Activated gamma-delta T cell treated with Interleukin-2 at 50 U/mL for 16 hours (primary cell): ENCODE results near the gene USP32.
"Not testable (repeated sequence)": the region's sequence is repeated elsewhere in the genome, so short reads cannot be mapped to it uniquely, and the experiment has no call there.

Experiments used
- DNase-seq: peaks from one replicate; pipeline ENCODE4 v3.0.0-alpha.2; 2020

The USP32 gene

GRCh38 chr17:60292697-60293096 lies 99.2 kb downstream of the USP32 start:
- no peak for DNase-seq

- DNase-seq, result no peak
These were observed 107.2 kb downstream of the USP32 start for GRCh38 chr17:60284709-60285108.

DNA sequence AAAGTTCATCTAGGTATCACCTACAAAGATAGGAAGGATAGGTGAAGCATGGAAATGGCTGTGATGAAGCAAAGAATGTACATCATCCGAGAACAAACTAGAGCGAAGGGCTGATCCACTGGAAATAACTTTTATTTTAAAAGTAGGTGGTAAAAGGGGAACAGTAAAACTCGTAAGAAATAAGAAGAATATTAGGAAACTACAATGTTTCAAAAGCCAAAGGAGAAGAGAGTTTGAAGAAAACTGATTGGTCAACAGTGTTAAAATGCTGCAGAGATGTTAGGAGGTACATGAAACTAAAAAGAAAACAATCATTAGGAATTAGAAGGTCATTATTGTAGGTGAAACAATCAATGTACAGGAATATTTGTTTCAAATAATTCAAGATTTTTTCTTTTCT lies 108.1 kb downstream of the USP32 start:
- DNase-seq, result no peak

DNA sequence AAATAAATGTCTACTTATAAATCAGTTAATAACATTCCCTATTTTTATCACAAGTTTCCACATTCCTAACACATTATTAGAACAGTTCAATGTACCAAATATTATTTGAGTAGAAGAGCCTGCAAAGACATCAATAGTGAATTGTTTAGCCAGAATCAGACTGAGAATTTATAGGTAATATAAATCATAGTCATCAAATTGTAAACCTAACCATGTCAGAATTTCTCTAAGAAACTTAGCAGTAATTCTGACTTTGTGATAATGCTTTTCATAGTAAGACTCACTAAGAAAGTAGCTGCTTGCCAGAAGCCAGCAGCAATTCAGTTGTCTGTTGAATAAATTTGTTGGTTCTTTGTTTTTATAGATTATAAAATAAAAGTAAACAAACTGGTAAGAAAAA lies 111.3 kb downstream of the USP32 start:
- no peak for DNase-seq

DNA sequence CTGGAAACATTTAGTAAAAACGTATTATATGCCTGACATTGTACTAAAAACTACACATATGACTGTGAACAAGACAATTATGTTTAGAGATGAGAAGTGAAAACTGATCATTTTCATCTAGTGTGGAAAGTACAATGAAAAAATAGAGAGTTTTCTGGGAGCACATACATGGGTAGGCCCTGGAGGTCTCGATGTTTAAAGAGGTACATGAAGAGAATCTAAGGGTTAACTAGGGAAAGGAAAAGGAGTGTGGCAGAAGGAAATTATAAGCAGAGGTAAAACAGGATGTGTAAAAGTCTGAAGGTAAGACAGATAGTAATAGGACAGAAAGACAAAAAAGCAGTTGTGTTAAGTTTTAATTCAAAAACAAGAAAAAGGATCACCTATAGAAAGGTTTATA lies 113.7 kb downstream of the USP32 start:
- no peak for DNase-seq

GRCh38 chr17:60277258-60277657 lies 114.7 kb downstream of the USP32 start:
- DNase-seq, result no peak

- no peak for DNase-seq
These were observed 122.5 kb downstream of the USP32 start for GRCh38 chr17:60269417-60269816.

- no peak for DNase-seq
These were observed 131.4 kb downstream of the USP32 start for GRCh38 chr17:60260540-60260939.

- DNase-seq, result no peak
These were observed 133.6 kb downstream of the USP32 start for GRCh38 chr17:60258313-60258712.

GRCh38 chr17:60256174-60256573 lies 135.8 kb downstream of the USP32 start:
- DNase-seq, result no peak

- no peak for DNase-seq
These were observed 138.9 kb downstream of the USP32 start for GRCh38 chr17:60253048-60253447.

GRCh38 chr17:60252459-60252858 lies 139.5 kb downstream of the USP32 start:
- DNase-seq, result no peak

DNA sequence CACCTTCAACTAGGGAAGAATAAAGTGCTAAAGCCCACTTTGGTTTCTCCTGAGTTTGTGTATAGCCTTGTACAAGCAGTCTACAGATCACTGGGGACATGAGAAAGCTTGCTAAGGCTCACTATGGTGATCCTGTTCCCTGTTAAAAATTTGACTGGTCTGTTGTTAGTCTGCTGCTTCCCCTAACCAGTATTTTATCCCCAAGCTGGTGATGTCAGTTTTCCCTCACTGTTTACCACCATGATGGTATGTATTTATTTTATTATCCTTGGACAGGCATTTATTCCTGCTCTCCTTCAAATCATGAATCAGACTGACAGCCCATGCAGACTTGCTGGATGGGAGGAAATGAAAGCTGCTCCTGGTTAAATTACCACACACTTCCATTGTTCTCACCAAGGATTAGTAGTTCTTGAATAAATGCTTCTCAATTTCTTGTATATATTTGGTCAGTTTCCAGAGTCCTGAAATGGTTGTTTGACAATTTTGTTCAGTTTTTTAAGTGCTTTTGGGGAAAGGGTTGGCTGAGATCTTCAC lies 142.6 kb downstream of the USP32 start:
- no peak for DNase-seq

DNA sequence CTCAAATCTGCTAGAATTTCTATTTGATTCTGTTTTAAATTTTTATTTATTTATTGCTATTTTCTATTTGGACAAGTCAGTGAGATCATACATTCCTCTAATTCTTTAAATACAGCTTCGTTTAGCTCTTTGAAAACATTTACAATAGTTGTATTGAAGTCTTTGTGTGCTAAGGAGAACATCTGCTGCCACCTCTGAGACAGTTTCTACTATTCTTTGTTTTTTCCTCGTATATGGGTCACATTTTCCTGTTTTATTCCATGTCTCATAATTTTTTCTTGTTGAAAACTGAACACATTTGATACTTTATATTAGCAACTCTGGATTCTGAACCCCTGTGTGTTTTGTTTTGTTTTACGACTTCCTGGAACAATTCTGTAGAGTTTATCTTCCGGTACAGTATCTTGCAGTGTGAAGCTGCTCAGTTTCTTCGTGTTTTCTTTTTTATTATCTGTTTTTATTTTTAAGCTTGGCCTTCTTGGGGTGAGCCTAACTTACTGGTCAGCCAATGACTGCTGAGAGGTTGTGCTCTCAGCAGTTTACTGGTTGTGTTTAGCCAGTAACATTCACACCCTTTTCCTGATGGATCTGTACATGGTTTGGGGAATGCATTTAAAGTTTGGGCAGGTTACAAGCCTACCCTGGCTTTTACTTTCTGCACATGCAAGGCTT lies 143.2 kb downstream of the USP32 start:
- DNase-seq, result no peak

DNA sequence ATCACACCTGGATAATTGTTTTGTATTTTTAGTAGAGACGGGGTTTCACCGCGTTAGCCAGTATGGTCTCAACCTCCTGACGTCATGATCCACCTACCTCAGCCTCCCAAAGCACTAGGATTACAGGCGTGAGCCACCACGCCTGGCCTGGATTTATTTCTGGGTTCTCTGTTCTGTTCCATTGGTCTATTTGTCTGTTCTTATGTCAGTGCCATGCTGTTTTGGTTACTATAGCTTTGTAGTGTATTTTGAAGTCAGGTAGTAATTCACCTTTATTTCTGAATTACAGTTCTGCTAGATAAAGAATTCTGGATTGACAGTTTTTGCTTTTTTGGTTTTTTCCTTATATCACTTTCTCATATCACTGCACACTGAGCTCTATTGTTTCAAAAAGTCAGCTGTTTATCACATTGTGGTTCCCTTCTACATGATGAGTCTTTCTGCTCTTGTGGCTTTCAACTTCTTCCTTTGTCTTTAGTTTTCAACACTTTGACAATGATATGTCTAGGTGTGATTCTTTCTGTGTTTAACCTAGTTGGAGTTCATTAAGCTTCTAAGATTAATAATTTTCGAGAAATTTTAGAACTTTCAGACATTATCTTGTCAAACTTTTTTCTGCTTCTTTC lies 144.0 kb downstream of the USP32 start:
- DNase-seq, result no peak

GRCh38 chr17:60244656-60245055 lies 147.3 kb downstream of the USP32 start:
- no peak for DNase-seq

- DNase-seq, result no peak
These were observed 151.6 kb downstream of the USP32 start for GRCh38 chr17:60240290-60240689.

DNA sequence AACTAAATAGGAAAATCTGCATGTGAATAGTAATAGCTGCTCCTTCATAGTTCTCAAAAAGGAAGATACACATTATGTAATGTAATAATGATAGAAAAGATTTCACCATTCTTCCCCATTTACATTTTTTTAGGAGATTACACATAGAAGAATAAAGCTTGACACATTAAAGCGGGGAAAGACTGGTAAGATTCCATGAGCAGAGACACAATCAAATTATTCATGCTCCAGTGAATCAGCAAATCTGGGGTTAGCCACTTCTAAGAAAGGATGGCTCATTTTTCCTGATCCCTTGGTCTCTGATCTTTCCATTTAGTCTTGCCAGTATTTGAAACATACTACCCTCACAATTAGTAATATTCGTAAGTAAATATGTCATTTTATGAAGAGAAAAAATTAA lies 160.2 kb downstream of the USP32 start:
- DNase-seq, result no peak

- DNase-seq, result no peak
These were observed 160.7 kb downstream of the USP32 start for GRCh38 chr17:60231234-60231633.

GRCh38 chr17:60230358-60230757 lies 161.6 kb downstream of the USP32 start:
- DNase-seq, result no peak

GRCh38 chr17:60229188-60229802 lies 162.6 kb downstream of the USP32 start:
- no peak for DNase-seq

DNA sequence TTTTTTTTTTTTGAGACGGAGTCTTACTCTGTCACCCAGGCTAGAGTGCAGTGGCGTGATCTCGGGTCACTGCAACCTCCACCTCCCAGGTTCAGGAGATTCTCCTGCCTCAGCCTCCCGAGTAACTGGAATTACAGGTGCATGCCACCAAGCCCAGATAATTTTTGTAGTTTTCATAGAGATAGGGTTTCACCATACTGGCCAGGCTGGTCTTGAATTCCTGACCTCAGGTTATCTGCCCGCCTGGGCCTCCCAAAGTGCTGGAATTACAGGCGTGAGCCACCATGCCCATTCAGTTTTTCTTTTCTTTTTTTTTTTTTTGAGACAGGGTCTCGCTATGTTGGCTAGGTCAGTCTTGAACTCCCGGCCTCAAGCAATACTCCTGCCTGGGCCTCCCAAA lies 164.7 kb downstream of the USP32 start:
- DNase-seq, result not testable (repeated sequence)

GRCh38 chr17:60224064-60224463 lies 167.9 kb downstream of the USP32 start:
- no peak for DNase-seq

DNA sequence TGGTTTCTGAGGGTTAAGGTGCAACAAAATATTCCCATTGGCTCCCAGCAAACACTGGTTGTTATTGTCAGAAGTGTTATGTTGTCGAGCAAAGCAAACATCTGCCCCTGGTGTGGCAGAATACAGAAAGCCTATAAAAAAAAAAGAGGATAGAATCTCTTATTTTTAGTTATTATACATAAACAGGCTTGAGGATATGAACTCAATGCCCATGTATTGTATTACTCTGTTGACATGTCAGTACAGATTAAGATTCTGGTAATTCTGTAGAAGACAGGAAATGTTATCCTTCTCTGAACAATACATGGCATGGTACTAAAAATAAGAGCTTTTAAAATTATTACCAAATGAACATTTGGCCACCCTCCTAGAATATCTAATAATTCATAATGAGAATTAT lies 168.5 kb downstream of the USP32 start:
- no peak for DNase-seq
